ENCODE results near the gene LBX1. TPM values are rescaled to one million over a fixed set of nuclear protein-coding genes. Genes with fewer than 3 reads are reported as not detected.

Gene LBX1
- total RNA-seq, 6 experiments from 2014 or later = not detected

GRCh38 chr10:101219139-101219945 lies 9.9 kb downstream of the LBX1 start:
- intact Hi-C loops (cut with DNase I) = loop anchor here in 1 of 2 donors (10.0 kb wide), 1 partner anchor 555 kb away; the partner anchor contains the start of gene FGF8
- no peak overlapping the region for H3K27ac ChIP-seq
- WGBS (ENCODE audit: insufficient coverage, low coverage, low lambda C conversion rate, missing lambda C conversion rate) = 14% methylated on average over 17 of the region's 26 CpGs
- no peak for TF ChIP-seq POLR2A (IDR thresholded peaks at IDR 0.05)
- TF ChIP-seq CTCF (IDR thresholded peaks at IDR 0.05) = no peak
- ATAC-seq = no peak
- no peak for DNase-seq
- no peak overlapping the region for H3K4me3 ChIP-seq
- H3K36me3 ChIP-seq = no peaks in the 10 kb centered on the region
- H3K9me3 ChIP-seq = no peaks in the 10 kb centered on the region
- peaks cover 0 to 21% (median 2%) of the 10 kb centered on the region in 4 donors for H3K4me1 ChIP-seq
- peaks cover 43 to 68% of the 10 kb centered on the region in 2 donors for H3K27me3 ChIP-seq

GRCh38 chr10:101218351-101219138 lies 10.7 kb downstream of the LBX1 start:
- no peak for DNase-seq
- no peak for ATAC-seq

GRCh38 chr10:101217450-101218281 lies 11.6 kb downstream of the LBX1 start:
- ATAC-seq (peak; percentile 35 to 57 (median 44)), DNase-seq (peak in 1 of 3 donors; percentile 58)
- TF ChIP-seq POLR2A (IDR thresholded peaks at IDR 0.05) (no peak), CTCF (IDR thresholded peaks at IDR 0.05) (peak in 3 of 4 donors; percentile 23 to 35 (median 33))
- Histone ChIP-seq H3K4me3 (no peak overlapping the region), H3K4me1 (peaks cover 0 to 20% (median 0%) of the 10 kb centered on the region in 4 donors), H3K27ac (no peak overlapping the region), H3K36me3 (no peaks in the 10 kb centered on the region), H3K27me3 (peaks cover 37 to 63% of the 10 kb centered on the region in 2 donors), H3K9me3 (no peaks in the 10 kb centered on the region)
- WGBS (ENCODE audit: insufficient coverage, low coverage, low lambda C conversion rate, missing lambda C conversion rate) = 2% methylated on average over 22 of the region's 68 CpGs
- intact Hi-C loops (cut with DNase I) = loop anchor here in 1 of 2 donors (10.0 kb wide), 1 partner anchor 557 kb away; the partner anchor contains the start of gene FGF8

More at GRCh38 chr10:101218351-101219138, 10.7 kb downstream of the LBX1 start:
- H3K36me3 ChIP-seq = no peaks in the 10 kb centered on the region
- no peaks in the 10 kb centered on the region for H3K9me3 ChIP-seq
- WGBS (ENCODE audit: insufficient coverage, low coverage, low lambda C conversion rate, missing lambda C conversion rate) = 3% methylated on average over 9 of the region's 27 CpGs
- TF ChIP-seq POLR2A (IDR thresholded peaks at IDR 0.05) (no peak), CTCF (IDR thresholded peaks at IDR 0.05) (no peak)
- H3K27ac ChIP-seq = no peak overlapping the region
- intact Hi-C loops (cut with DNase I) = loop anchor here in 1 of 2 donors (10.0 kb wide), 1 partner anchor 556 kb away; the partner anchor contains the start of gene FGF8
- H3K4me3 ChIP-seq = no peak overlapping the region
- H3K4me1 ChIP-seq = peaks cover 0 to 26% (median 2%) of the 10 kb centered on the region in 4 donors
- H3K27me3 ChIP-seq = peaks cover 41 to 65% of the 10 kb centered on the region in 2 donors

- TF ChIP-seq CTCF (IDR thresholded peaks at IDR 0.05) (no peak), POLR2A (IDR thresholded peaks at IDR 0.05) (no peak)
- Histone ChIP-seq H3K27me3 (peaks cover 31 to 58% of the 10 kb centered on the region in 2 donors), H3K36me3 (no peaks in the 10 kb centered on the region), H3K27ac (no peak overlapping the region), H3K4me1 (peaks cover 0 to 18% (median 0%) of the 10 kb centered on the region in 4 donors), H3K4me3 (no peak overlapping the region), H3K9me3 (no peaks in the 10 kb centered on the region)
- WGBS (ENCODE audit: insufficient coverage, low coverage, low lambda C conversion rate, missing lambda C conversion rate) = 2% methylated on average over 14 of the region's 21 CpGs
- DNase-seq (no peak), ATAC-seq (no peak)
- intact Hi-C loops (cut with DNase I) = loop anchor here in 1 of 2 donors (10.0 kb wide), 1 partner anchor 558 kb away; the partner anchor contains the start of gene FGF8
Measured at GRCh38 chr10:101217044-101217425, 12.2 kb downstream of the LBX1 start.
